Activated naive CD8-positive, alpha-beta T cell treated with anti-CD3 and anti-CD28 coated beads, Interleukin-2, amount 10 ng/mL, durations not matched to agents 7 days and 5 days (primary cell): ENCODE results near the gene LAMA2. TPM values are rescaled to one million over a fixed set of nuclear protein-coding genes. Genes with fewer than 3 reads are reported as not detected.
A peak's percentile ranks its signal among the peaks of the same experiment; 100 is the strongest.

Experiments used
- ATAC-seq: fragments of 150-1000 bp; cut with Tn5 transposase; one replicate; pipeline ENCODE4 v1.10.0; 2021; ENCODE audit warnings: low read depth, moderate library complexity
- POLR2A ChIA-PET: fragments of 350-600 bp; sonication (Branson Sonifier 250); formaldehyde crosslinking; loops from one replicate; lab custom pipeline; 2021; ENCODE audit warnings: antibody characterized with exemption; lab: Charles Lee
- DNase-seq: peaks from one replicate; pipeline ENCODE4 v3.0.0; 2021
- H3K27ac Mint-ChIP-seq: one replicate; pipeline ENCODE4 v1.8.0; 2022; ENCODE audit warnings: mild to moderate bottlenecking, mixed read lengths
- H3K27me3 Mint-ChIP-seq: one replicate; pipeline ENCODE4 v1.8.0; 2022; ENCODE audit warnings: mild to moderate bottlenecking, moderate library complexity, mixed read lengths
- H3K36me3 Mint-ChIP-seq: one replicate; pipeline ENCODE4 v1.8.0; 2021; ENCODE audit warnings: mild to moderate bottlenecking, mixed read lengths
- H3K4me1 Mint-ChIP-seq: one replicate; pipeline ENCODE4 v1.8.0; 2021; ENCODE audit warnings: mixed read lengths
- H3K4me3 Mint-ChIP-seq: one replicate; pipeline ENCODE4 v1.8.0; 2022; ENCODE audit warnings: mild to moderate bottlenecking, moderate library complexity, mixed read lengths
- H3K9me3 Mint-ChIP-seq: one replicate; pipeline ENCODE4 v1.8.0; 2021; ENCODE audit warnings: mixed read lengths
- total RNA-seq, 2 experiments: library from RNA; stranded (reverse); gene quantifications; one replicate each; pipeline ENCODE4 v1.2.3, GENCODE V29; 2021

Gene LAMA2
- total RNA-seq, 2 experiments from 2014 or later = not detected

DNA sequence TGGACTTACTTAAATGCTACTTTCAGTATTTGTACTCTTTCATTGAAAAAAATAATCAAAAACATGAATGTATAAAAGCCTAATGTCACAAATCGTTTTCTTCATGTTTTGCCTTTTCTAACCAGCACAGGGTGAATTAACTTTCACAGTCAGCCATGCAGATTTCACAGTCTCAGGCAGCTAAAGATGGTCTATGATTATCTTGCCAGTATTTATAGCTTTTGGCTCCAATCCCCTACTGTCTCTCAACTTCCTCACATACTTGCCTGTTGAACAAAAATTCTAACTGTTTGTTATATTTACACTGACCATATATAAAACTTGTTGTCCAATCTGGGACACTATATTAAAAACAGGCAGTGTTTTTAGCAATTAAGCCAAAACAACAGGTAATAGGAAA, 468.9 kb downstream of the LAMA2 start:
- ATAC-seq = no peak

GRCh38 chr6:129353067-129353466, 470.1 kb downstream of the LAMA2 start:
- Mint-ChIP-seq H3K27me3 (peaks cover 12% of the 10 kb centered on the region), H3K9me3 (no peaks in the 10 kb centered on the region), H3K36me3 (no peaks in the 10 kb centered on the region), H3K4me3 (no peak overlapping the region), H3K4me1 (no peaks in the 10 kb centered on the region), H3K27ac (no peak overlapping the region)
- ATAC-seq (no peak), DNase-seq (no peak)
- POLR2A ChIA-PET = no interaction called here

More for the DNA sequence above, 468.9 kb downstream of the LAMA2 start:
- H3K27me3 Mint-ChIP-seq = peaks cover 15% of the 10 kb centered on the region
- H3K4me1 Mint-ChIP-seq = no peaks in the 10 kb centered on the region
- H3K4me3 Mint-ChIP-seq = no peak overlapping the region
- DNase-seq = no peak
- POLR2A ChIA-PET = no interaction called here
- no peaks in the 10 kb centered on the region for H3K9me3 Mint-ChIP-seq
- H3K27ac Mint-ChIP-seq = no peak overlapping the region
- no peaks in the 10 kb centered on the region for H3K36me3 Mint-ChIP-seq

- Mint-ChIP-seq H3K4me3 (no peak overlapping the region), H3K4me1 (no peaks in the 10 kb centered on the region), H3K36me3 (no peaks in the 10 kb centered on the region), H3K9me3 (no peaks in the 10 kb centered on the region), H3K27ac (no peak overlapping the region), H3K27me3 (peaks cover 15% of the 10 kb centered on the region)
- POLR2A ChIA-PET = no interaction called here
- DNase-seq = no peak
- ATAC-seq = no peak
Measured at GRCh38 chr6:129356129-129356528, 473.2 kb downstream of the LAMA2 start.

GRCh38 chr6:129359811-129360681, 477.1 kb downstream of the LAMA2 start:
- no peak overlapping the region for H3K27ac Mint-ChIP-seq
- POLR2A ChIA-PET = no interaction called here
- ATAC-seq (no peak), DNase-seq (no peak)
- H3K4me1 Mint-ChIP-seq = no peaks in the 10 kb centered on the region
- H3K9me3 Mint-ChIP-seq = no peaks in the 10 kb centered on the region
- H3K4me3 Mint-ChIP-seq = no peak overlapping the region
- no peaks in the 10 kb centered on the region for H3K36me3 Mint-ChIP-seq
- peaks cover 7% of the 10 kb centered on the region for H3K27me3 Mint-ChIP-seq

DNA sequence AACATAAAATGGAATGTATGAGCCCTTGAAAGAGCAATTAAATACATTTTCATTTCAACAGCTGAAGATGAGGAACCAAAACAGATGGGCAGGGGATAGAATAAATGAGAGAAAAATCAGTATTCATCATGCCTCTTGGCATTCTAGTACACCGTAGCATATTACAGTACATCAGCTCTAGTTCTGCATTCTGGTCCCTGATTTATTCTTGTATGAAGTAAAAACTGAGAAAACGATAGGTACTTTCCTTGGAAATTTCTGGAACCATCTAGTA, 477.7 kb downstream of the LAMA2 start:
- DNase-seq (no peak), ATAC-seq (no peak)
- POLR2A ChIA-PET = no interaction called here
- H3K27ac Mint-ChIP-seq = no peak overlapping the region
- no peak overlapping the region for H3K4me3 Mint-ChIP-seq
- no peaks in the 10 kb centered on the region for H3K4me1 Mint-ChIP-seq
- H3K36me3 Mint-ChIP-seq = no peaks in the 10 kb centered on the region
- H3K27me3 Mint-ChIP-seq = peaks cover 7% of the 10 kb centered on the region
- no peaks in the 10 kb centered on the region for H3K9me3 Mint-ChIP-seq

- ATAC-seq = no peak
- peaks cover 5% of the 10 kb centered on the region for H3K27me3 Mint-ChIP-seq
Measured at GRCh38 chr6:129364037-129364436, 481.1 kb downstream of the LAMA2 start.

GRCh38 chr6:129364767-129365166, 481.8 kb downstream of the LAMA2 start:
- DNase-seq = no peak
- Mint-ChIP-seq H3K4me3 (no peak overlapping the region), H3K9me3 (no peaks in the 10 kb centered on the region), H3K27me3 (peaks cover 3% of the 10 kb centered on the region), H3K27ac (no peak overlapping the region), H3K4me1 (peaks cover 10% of the 10 kb centered on the region), H3K36me3 (no peaks in the 10 kb centered on the region)
- POLR2A ChIA-PET = no interaction called here
- no peak for ATAC-seq

More at GRCh38 chr6:129364037-129364436, 481.1 kb downstream of the LAMA2 start:
- Mint-ChIP-seq H3K27ac (no peak overlapping the region), H3K4me1 (peaks cover 4% of the 10 kb centered on the region), H3K4me3 (no peak overlapping the region), H3K36me3 (no peaks in the 10 kb centered on the region), H3K9me3 (no peaks in the 10 kb centered on the region)
- no peak for DNase-seq
- POLR2A ChIA-PET = no interaction called here

DNA sequence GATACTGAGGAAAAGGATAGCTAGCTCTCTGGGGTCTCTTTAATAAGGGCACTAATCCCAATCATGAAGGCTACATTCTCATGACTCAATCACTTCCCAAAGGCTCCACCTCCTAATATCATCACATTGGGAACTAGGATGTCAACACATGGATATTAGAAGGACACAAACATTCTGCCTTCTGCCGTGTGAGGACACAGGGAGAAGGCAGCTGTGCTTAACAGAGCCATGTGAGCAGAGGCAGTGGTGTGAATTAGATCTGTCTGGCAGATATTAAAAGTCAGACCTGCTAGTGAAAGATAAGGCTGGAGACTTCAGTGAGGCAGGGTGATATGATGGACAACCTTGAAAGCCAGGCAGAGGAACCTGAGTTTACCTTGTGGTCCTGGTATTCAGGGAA, 485.1 kb downstream of the LAMA2 start:
- no peak for DNase-seq
- H3K36me3 Mint-ChIP-seq = no peaks in the 10 kb centered on the region
- H3K4me3 Mint-ChIP-seq = no peak overlapping the region
- POLR2A ChIA-PET = no interaction called here
- no peaks in the 10 kb centered on the region for H3K9me3 Mint-ChIP-seq
- ATAC-seq = no peak
- H3K4me1 Mint-ChIP-seq = peaks cover 14% of the 10 kb centered on the region
- H3K27me3 Mint-ChIP-seq = no peaks in the 10 kb centered on the region
- no peak overlapping the region for H3K27ac Mint-ChIP-seq

DNA sequence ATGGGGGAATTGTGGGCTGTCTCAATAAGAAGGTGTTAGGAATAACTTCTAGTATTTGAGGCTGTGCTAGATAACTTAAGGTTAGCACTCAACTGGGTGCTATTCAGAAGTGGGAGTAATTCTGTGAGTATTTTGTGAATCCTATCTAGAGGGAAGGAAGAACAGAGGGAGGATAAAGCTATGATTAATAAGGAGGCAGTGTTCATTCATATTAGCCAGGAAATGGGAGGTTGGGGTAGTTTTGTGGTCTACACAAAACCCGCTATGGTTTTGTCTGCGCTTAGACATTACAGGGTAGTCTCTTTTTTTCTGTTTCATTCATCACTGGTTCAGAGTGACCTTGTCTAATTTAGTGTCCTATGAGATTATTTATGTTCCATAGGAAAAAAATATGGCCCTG, 486.0 kb downstream of the LAMA2 start:
- Mint-ChIP-seq H3K27me3 (no peaks in the 10 kb centered on the region), H3K4me1 (peaks cover 14% of the 10 kb centered on the region), H3K27ac (no peak overlapping the region), H3K4me3 (no peak overlapping the region), H3K36me3 (no peaks in the 10 kb centered on the region), H3K9me3 (no peaks in the 10 kb centered on the region)
- DNase-seq (no peak), ATAC-seq (no peak)
- POLR2A ChIA-PET = no interaction called here

- no peaks in the 10 kb centered on the region for H3K36me3 Mint-ChIP-seq
- no peaks in the 10 kb centered on the region for H3K27me3 Mint-ChIP-seq
- ATAC-seq = no peak
Measured at GRCh38 chr6:129369737-129370136, 486.8 kb downstream of the LAMA2 start.

GRCh38 chr6:129370268-129370916, 487.5 kb downstream of the LAMA2 start:
- Mint-ChIP-seq H3K4me1 (peaks cover 14% of the 10 kb centered on the region), H3K36me3 (no peaks in the 10 kb centered on the region), H3K27me3 (no peaks in the 10 kb centered on the region), H3K4me3 (peak overlapping the region; percentile 12), H3K27ac (no peak overlapping the region), H3K9me3 (no peaks in the 10 kb centered on the region)
- POLR2A ChIA-PET = no interaction called here
- DNase-seq (no peak), ATAC-seq (no peak)

More at GRCh38 chr6:129369737-129370136, 486.8 kb downstream of the LAMA2 start:
- DNase-seq = no peak
- Mint-ChIP-seq H3K4me1 (peaks cover 14% of the 10 kb centered on the region), H3K9me3 (no peaks in the 10 kb centered on the region), H3K4me3 (no peak overlapping the region), H3K27ac (no peak overlapping the region)
- POLR2A ChIA-PET = no interaction called here

DNA sequence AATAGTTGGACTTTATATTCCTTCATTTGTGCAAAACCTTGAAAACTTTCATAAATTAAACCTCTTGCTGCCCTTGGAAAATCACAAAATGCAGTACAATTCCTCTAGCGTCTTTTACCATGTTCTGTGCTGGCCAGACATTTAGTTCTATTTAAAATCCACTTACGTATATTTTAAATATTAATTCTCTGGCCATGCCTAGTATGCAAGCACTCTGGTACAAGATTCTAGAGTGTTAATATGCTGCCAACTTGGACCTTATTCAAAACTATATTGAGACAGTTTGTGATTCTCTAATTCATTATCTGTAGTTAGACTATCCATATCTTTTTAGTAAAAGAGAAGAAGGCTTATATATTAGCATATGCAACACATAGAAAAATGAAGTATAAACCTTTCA, 498.9 kb downstream of the LAMA2 start:
- no peaks in the 10 kb centered on the region for H3K9me3 Mint-ChIP-seq
- no peaks in the 10 kb centered on the region for H3K36me3 Mint-ChIP-seq
- H3K27me3 Mint-ChIP-seq = peaks cover 11% of the 10 kb centered on the region
- POLR2A ChIA-PET = no interaction called here
- DNase-seq = no peak
- H3K27ac Mint-ChIP-seq = no peak overlapping the region
- no peak overlapping the region for H3K4me3 Mint-ChIP-seq
- H3K4me1 Mint-ChIP-seq = no peaks in the 10 kb centered on the region
- ATAC-seq = no peak

DNA sequence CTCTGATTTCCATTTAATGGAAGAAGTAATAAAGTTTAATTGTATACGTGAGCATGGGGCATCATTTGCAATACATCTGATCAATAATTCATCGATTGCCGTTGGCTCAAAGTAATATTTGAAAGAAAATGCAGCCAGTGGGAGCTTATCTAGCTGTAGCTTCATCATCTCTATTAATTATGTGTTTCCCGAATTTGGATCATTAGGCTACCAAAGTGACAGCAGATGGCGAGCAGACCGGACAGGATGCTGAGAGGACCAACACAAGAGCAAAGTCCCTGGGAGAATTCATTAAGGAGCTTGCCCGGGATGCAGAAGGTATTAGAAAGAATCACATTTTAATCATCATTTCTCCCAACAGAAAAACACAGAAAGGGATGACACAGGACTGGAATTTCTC, 500.0 kb downstream of the LAMA2 start:
- Mint-ChIP-seq H3K9me3 (peaks cover 2% of the 10 kb centered on the region), H3K27ac (no peak overlapping the region)
- POLR2A ChIA-PET = no interaction called here

DNA sequence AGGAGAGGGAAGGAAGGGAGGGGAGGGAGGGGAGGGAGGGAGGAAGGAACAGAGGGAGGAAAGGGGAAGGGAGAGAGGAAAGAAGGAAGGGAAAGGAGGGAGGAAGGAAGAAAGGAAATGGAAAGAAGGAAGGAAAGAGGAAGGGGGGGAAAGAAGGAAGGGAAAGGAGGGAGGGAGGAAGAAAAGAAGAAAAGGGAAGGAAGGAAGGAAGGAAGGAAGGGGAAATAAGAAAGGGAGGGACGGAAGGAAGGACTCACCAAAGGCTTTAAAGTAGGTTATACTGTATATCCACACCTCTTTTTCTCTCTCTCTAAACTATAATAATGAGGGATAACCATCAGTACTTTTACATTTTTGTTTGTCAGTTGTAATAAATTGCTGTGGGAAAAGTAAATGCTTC, 502.2 kb downstream of the LAMA2 start:
- POLR2A ChIA-PET = no interaction called here
- Mint-ChIP-seq H3K27ac (no peak overlapping the region), H3K9me3 (peaks cover 2% of the 10 kb centered on the region), H3K36me3 (no peaks in the 10 kb centered on the region), H3K4me3 (no peak overlapping the region), H3K27me3 (peaks cover 7% of the 10 kb centered on the region), H3K4me1 (peaks cover 2% of the 10 kb centered on the region)
- ATAC-seq (no peak), DNase-seq (no peak)

More for the DNA sequence above, 500.0 kb downstream of the LAMA2 start:
- DNase-seq (no peak), ATAC-seq (no peak)
- no peaks in the 10 kb centered on the region for H3K4me1 Mint-ChIP-seq
- H3K27me3 Mint-ChIP-seq = peaks cover 9% of the 10 kb centered on the region
- no peak overlapping the region for H3K4me3 Mint-ChIP-seq
- no peaks in the 10 kb centered on the region for H3K36me3 Mint-ChIP-seq
